Measurements from ENCODE around the gene GOLPH3.
"Not testable (repeated sequence)": the region's sequence is repeated elsewhere in the genome, so short reads cannot be mapped to it uniquely, and the experiment has no call there.

Gene GOLPH3

GRCh38 chr5:32197032-32197431, 22.9 kb upstream of the GOLPH3 start:
- no peak overlapping the region for H3K4me3 ChIP-seq (ENCODE audit: low read depth in 1 of 2, low read length in 2 of 2)

DNA sequence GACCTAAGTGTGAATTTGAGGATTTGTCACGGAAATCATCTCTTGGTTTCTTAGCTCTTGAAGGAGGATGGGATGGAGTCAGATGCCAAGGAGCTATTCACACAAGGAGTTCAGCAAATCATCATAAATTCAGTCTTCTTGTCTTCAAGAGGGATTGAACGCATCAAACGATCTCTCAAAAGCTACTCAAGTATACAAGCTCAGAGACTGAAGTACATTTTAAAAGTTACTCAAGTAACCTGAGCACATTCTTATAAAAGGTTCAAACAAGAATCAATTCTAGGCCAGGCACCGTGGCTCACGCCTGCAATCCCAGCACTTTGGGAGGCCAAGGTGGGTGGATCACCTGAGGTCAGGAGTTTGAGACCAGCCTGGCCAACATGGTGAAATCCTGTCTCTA, 21.1 kb upstream of the GOLPH3 start:
- Histone ChIP-seq H3K4me1 (ENCODE audit: insufficient read depth, low read length) (peaks cover 10% of the 10 kb centered on the region), H3K36me3 (ENCODE audit: insufficient read depth, low read length) (no peaks in the 10 kb centered on the region), H3K9me3 (ENCODE audit: low read length) (no peaks in the 10 kb centered on the region), H3K27ac (ENCODE audit: low read depth, low read length) (no peak overlapping the region), H3K9ac (ENCODE audit: low read length) (no peak overlapping the region), H3K27me3 (ENCODE audit: control insufficient read depth in 1 of 2, insufficient read depth in 2 of 2, low read length in 2 of 2) (no peaks in the 10 kb centered on the region), H3K4me3 (ENCODE audit: low read depth in 1 of 2, low read length in 2 of 2) (no peak overlapping the region)

More at GRCh38 chr5:32197032-32197431, 22.9 kb upstream of the GOLPH3 start:
- no peak overlapping the region for H3K9ac ChIP-seq (ENCODE audit: low read length)
- no peak overlapping the region for H3K27ac ChIP-seq (ENCODE audit: low read depth, low read length)
- H3K9me3 ChIP-seq (ENCODE audit: low read length), result no peaks in the 10 kb centered on the region
- H3K4me1 ChIP-seq (ENCODE audit: insufficient read depth, low read length), result peaks cover 10% of the 10 kb centered on the region
- H3K27me3 ChIP-seq (ENCODE audit: control insufficient read depth in 1 of 2, insufficient read depth in 2 of 2, low read length in 2 of 2), result no peaks in the 10 kb centered on the region
- no peaks in the 10 kb centered on the region for H3K36me3 ChIP-seq (ENCODE audit: insufficient read depth, low read length)

DNA sequence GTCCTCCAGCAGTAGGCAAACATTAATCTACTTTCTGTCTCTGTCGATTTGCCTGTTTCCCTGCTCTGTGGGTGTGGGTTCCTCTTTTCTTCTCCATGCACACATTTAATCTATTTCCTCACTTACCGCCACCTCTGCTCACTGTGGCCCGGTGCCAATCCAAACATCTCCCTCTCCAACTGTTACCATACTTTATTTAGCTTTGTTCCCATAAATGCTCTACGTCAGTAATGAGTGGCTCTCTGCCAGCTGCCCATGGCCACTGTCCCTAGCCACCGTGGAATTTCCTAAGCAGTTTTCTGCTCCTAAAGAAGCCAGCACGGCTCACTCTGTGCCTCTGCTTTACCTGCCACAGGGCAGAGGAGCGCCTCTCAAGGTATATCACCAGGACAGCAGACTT, 19.5 kb upstream of the GOLPH3 start:
- Histone ChIP-seq H3K27me3 (ENCODE audit: control insufficient read depth in 1 of 2, insufficient read depth in 2 of 2, low read length in 2 of 2) (no peaks in the 10 kb centered on the region), H3K9me3 (ENCODE audit: low read length) (no peaks in the 10 kb centered on the region), H3K36me3 (ENCODE audit: insufficient read depth, low read length) (no peaks in the 10 kb centered on the region), H3K4me1 (ENCODE audit: insufficient read depth, low read length) (peaks cover 10% of the 10 kb centered on the region), H3K27ac (ENCODE audit: low read depth, low read length) (peak overlapping the region; percentile 81), H3K4me3 (ENCODE audit: low read depth in 1 of 2, low read length in 2 of 2) (peak overlapping the region in 1 of 2 donors; percentile 50), H3K9ac (ENCODE audit: low read length) (no peak overlapping the region)

DNA sequence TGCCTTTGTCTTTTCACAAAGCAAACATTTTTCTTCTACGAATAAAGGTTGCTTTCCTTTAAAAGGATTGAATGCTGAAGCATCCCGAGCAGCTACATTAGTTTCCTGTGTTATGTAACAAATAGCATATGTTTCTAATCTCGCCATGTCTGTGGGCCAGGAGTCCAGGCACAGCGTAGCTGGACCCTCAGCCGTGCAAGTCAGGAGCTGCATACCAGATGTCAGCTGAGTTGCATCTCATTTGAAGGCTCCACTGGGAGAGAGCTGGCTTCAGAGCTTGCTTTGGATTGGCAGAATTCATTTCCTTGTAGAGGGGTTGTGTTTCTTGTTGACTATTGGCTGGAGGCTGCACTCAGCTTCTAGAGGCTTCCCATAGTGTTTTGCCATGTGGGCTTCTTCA, 16.0 kb upstream of the GOLPH3 start:
- Histone ChIP-seq H3K27ac (ENCODE audit: low read depth, low read length) (no peak overlapping the region), H3K27me3 (ENCODE audit: control insufficient read depth in 1 of 2, insufficient read depth in 2 of 2, low read length in 2 of 2) (no peaks in the 10 kb centered on the region), H3K9me3 (ENCODE audit: low read length) (peaks cover 3% of the 10 kb centered on the region), H3K4me1 (ENCODE audit: insufficient read depth, low read length) (peaks cover 10% of the 10 kb centered on the region), H3K36me3 (ENCODE audit: insufficient read depth, low read length) (no peaks in the 10 kb centered on the region), H3K9ac (ENCODE audit: low read length) (no peak overlapping the region), H3K4me3 (ENCODE audit: low read depth in 1 of 2, low read length in 2 of 2) (no peak overlapping the region)

DNA sequence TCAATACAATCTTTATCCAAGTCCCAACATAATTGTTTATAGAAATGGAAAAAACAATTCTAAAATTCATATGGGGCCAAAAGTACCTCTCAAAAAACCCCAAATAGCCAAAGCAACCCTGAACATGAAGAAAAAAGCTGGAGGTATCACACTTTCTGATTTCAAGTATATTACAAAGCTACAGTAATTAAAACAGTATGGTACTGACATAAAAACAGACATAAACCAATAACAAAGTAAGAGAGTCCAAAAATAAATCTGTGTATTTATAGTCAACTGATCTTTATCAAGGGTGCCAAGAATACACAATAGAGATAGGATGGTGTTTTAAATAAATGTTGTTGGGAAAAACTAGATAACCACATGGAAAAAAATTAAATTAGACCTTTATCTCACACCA, 13.6 kb upstream of the GOLPH3 start:
- H3K9me3 ChIP-seq (ENCODE audit: low read length), result peaks cover 3% of the 10 kb centered on the region
- H3K9ac ChIP-seq (ENCODE audit: low read length), result no peak overlapping the region
- H3K27me3 ChIP-seq (ENCODE audit: control insufficient read depth in 1 of 2, insufficient read depth in 2 of 2, low read length in 2 of 2), result no peaks in the 10 kb centered on the region

DNA sequence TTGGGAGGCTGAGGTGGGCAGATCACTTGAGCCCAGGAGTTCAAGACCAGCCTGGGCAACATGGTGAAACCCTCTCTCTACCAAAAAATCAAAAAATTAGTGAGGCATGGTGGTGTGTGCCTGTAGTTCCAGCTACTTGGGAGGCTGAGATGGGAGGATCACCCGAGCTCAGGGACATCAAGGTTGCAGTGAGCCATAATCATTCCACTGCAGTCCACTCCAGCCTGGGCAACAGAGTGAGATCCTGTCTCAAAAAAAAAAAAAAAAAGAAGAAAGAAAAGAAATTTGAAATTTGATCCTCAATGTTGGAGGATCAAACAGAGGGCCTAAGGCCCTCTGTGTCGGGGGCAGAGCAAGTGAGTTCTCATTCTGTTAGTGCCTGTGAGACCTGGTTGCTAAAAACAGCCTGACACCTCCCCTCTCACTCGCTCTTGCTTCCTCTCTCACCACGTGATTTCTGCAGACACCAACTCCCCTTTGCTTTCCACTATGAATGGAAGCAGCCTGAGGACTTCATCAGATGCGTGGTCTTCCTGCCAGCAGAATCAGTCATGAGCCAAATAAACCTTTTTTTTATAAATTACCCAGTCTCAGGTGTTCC, 8.4 kb upstream of the GOLPH3 start:
- Histone ChIP-seq H3K27ac (ENCODE audit: low read depth, low read length) (no peak overlapping the region), H3K4me1 (ENCODE audit: insufficient read depth, low read length) (no peaks in the 10 kb centered on the region), H3K4me3 (ENCODE audit: low read depth in 1 of 2, low read length in 2 of 2) (no peak overlapping the region), H3K36me3 (ENCODE audit: insufficient read depth, low read length) (no peaks in the 10 kb centered on the region), H3K9me3 (ENCODE audit: low read length) (peaks cover under 1% of the 10 kb centered on the region), H3K9ac (ENCODE audit: low read length) (no peak overlapping the region), H3K27me3 (ENCODE audit: control insufficient read depth in 1 of 2, insufficient read depth in 2 of 2, low read length in 2 of 2) (no peaks in the 10 kb centered on the region)

More for the DNA sequence above, 13.6 kb upstream of the GOLPH3 start:
- Histone ChIP-seq H3K36me3 (ENCODE audit: insufficient read depth, low read length) (no peaks in the 10 kb centered on the region), H3K4me1 (ENCODE audit: insufficient read depth, low read length) (no peaks in the 10 kb centered on the region), H3K4me3 (ENCODE audit: low read depth in 1 of 2, low read length in 2 of 2) (no peak overlapping the region), H3K27ac (ENCODE audit: low read depth, low read length) (no peak overlapping the region)

DNA sequence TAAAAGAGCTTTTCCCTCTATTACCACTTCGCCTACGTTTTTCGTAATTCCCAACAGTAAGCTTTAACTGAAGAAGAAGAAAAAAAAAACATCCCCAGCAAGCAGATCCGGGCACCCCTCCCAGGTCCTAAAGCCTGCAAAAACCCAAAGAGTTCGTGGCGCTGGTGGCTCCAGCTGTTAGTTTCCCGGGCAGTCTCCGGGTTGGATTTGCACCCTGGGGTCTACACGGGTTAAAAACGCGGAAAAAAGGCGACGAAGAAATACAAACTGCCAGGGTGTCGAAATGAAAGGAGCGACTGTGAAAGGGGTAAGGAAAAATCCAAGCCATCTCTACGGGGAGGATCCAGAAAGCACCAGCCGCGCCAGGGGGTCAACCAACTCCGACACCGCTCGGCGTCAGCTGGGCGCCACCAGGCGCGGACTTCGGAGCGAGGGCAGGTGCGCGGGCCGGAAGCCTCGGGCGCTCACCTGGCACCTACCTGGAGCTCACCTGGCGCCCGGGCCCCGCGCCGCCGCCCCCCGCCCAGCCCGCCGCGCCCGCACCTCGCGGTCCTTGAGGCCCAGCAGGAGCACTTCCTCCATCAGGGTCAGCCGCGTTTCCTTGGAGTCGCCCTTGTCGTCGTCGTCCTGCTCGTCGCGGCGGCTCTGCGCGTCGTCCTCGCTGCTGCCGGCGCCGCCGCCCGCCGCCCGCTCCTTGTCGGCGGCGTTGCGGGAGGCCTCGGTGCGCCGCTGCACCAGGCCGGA, 680 bp downstream of the GOLPH3 start:
- peaks cover 27% of the 10 kb centered on the region for H3K4me1 ChIP-seq (ENCODE audit: insufficient read depth, low read length)
- H3K4me3 ChIP-seq (ENCODE audit: low read depth in 1 of 2, low read length in 2 of 2), result peak overlapping the region; percentile 90 to 95
- H3K27me3 ChIP-seq (ENCODE audit: control insufficient read depth in 1 of 2, insufficient read depth in 2 of 2, low read length in 2 of 2), result no peaks in the 10 kb centered on the region
- peak overlapping the region; percentile 99 for H3K27ac ChIP-seq (ENCODE audit: low read depth, low read length)
- H3K36me3 ChIP-seq (ENCODE audit: insufficient read depth, low read length), result peaks cover 15% of the 10 kb centered on the region
- peak overlapping the region; percentile 90 for H3K9ac ChIP-seq (ENCODE audit: low read length)
- H3K9me3 ChIP-seq (ENCODE audit: low read length), result no peaks in the 10 kb centered on the region

DNA sequence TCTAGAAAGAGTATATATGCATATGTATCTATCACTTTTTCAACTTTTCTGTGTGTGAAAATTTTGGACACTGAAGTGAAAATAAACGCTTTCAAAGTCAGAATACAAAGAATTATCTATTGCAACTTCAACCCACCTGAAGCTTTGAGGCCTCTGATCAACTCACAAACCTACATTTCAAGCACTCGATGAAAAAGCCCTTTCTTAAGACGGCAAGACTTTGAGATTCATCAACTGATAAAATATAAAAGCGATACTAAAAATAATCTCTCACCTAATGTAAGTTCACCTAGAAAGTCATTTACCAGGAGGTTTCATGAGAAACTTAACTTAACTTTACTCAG, 1.2 kb downstream of the GOLPH3 start:
- no peaks in the 10 kb centered on the region for H3K9me3 ChIP-seq (ENCODE audit: low read length)
- H3K27me3 ChIP-seq (ENCODE audit: control insufficient read depth in 1 of 2, insufficient read depth in 2 of 2, low read length in 2 of 2), result no peaks in the 10 kb centered on the region
- peaks cover 32% of the 10 kb centered on the region for H3K4me1 ChIP-seq (ENCODE audit: insufficient read depth, low read length)
- peak overlapping the region; percentile 90 to 95 for H3K4me3 ChIP-seq (ENCODE audit: low read depth in 1 of 2, low read length in 2 of 2)
- peaks cover 15% of the 10 kb centered on the region for H3K36me3 ChIP-seq (ENCODE audit: insufficient read depth, low read length)
- peak overlapping the region; percentile 99 for H3K27ac ChIP-seq (ENCODE audit: low read depth, low read length)
- H3K9ac ChIP-seq (ENCODE audit: low read length), result peak overlapping the region; percentile 90

GRCh38 chr5:32172186-32172911, 1.8 kb downstream of the GOLPH3 start:
- not testable (repeated sequence) for H3K9me3 ChIP-seq (ENCODE audit: low read length); H3K27me3 ChIP-seq (ENCODE audit: control insufficient read depth in 1 of 2, insufficient read depth in 2 of 2, low read length in 2 of 2)
- Histone ChIP-seq H3K27ac (ENCODE audit: low read depth, low read length) (peak overlapping the region; percentile 99), H3K4me3 (ENCODE audit: low read depth in 1 of 2, low read length in 2 of 2) (peak overlapping the region; percentile 90 to 95), H3K36me3 (ENCODE audit: insufficient read depth, low read length) (peaks cover 15% of the 10 kb centered on the region), H3K4me1 (ENCODE audit: insufficient read depth, low read length) (peaks cover 38% of the 10 kb centered on the region), H3K9ac (ENCODE audit: low read length) (peak overlapping the region; percentile 90)

- Histone ChIP-seq H3K4me3 (ENCODE audit: low read depth in 1 of 2, low read length in 2 of 2) (no peak overlapping the region), H3K9ac (ENCODE audit: low read length) (peak overlapping the region; percentile 39), H3K36me3 (ENCODE audit: insufficient read depth, low read length) (peaks cover 15% of the 10 kb centered on the region), H3K9me3 (ENCODE audit: low read length) (no peaks in the 10 kb centered on the region), H3K27me3 (ENCODE audit: control insufficient read depth in 1 of 2, insufficient read depth in 2 of 2, low read length in 2 of 2) (no peaks in the 10 kb centered on the region), H3K4me1 (ENCODE audit: insufficient read depth, low read length) (peaks cover 48% of the 10 kb centered on the region), H3K27ac (ENCODE audit: low read depth, low read length) (peak overlapping the region; percentile 50)
Observed at GRCh38 chr5:32170303-32171151, 3.6 kb downstream of the GOLPH3 start.

DNA sequence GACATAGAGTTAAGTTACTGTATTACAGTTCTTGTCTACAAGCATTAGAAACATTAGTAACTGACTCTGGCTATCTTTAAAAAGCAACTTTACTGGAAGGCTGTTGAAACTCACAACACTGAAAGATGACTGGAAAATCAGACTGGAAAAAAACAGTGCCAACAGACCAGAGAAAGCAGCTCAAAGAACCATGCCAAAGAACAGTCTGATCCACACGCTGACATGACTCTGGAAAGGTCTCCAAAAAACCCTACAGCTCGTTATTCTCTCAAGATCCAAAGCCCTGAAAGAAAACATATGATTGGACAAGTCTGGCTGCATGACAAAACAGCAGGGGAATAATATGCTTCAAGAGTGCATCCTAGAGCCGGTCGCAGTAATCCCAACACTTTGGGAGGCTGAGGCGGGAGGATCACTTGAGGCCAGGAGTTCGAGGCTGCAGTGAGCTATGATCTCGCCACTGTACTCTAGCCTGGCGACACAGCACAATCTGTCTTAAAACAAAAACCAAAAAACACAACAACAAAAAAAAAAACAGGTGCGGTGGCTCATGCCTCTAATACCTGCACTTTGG, 5.6 kb downstream of the GOLPH3 start:
- peaks cover 15% of the 10 kb centered on the region for H3K36me3 ChIP-seq (ENCODE audit: insufficient read depth, low read length)
- H3K9me3 ChIP-seq (ENCODE audit: low read length), result no peaks in the 10 kb centered on the region
- H3K4me1 ChIP-seq (ENCODE audit: insufficient read depth, low read length), result peaks cover 51% of the 10 kb centered on the region
- H3K4me3 ChIP-seq (ENCODE audit: low read depth in 1 of 2, low read length in 2 of 2), result no peak overlapping the region
- H3K9ac ChIP-seq (ENCODE audit: low read length), result peak overlapping the region; percentile 30
- H3K27ac ChIP-seq (ENCODE audit: low read depth, low read length), result peak overlapping the region; percentile 87
- H3K27me3 ChIP-seq (ENCODE audit: control insufficient read depth in 1 of 2, insufficient read depth in 2 of 2, low read length in 2 of 2), result no peaks in the 10 kb centered on the region
